GM23338 (cell line): ENCODE results near the gene RIC8B. TPM values are rescaled to one million over a fixed set of nuclear protein-coding genes. Genes with fewer than 3 reads are reported as not detected.

Experiments used
- ATAC-seq: fragments of 200-7000 bp; cut with Tn5 transposase; 3 replicates; pipeline ENCODE4 v1.9.1; 2020
- DNase-seq: peaks from one replicate; pipeline ENCODE4 v3.0.0-alpha.2; 2015; ENCODE audit warnings: low spot score
- H2AFZ ChIP-seq: fragments of 200-600 bp; sonication (generic); 2 replicates; pipeline ENCODE4 v1.8.0; 2016; ENCODE audit warnings: antibody characterized with exemption, mild to moderate bottlenecking, moderate library complexity
- H3F3A ChIP-seq: fragments of 200-600 bp; sonication (generic); replicated peaks from 2 replicates; pipeline ENCODE4 v1.8.0; 2017; ENCODE audit warnings: antibody characterized with exemption, mixed run types, low read depth
- H3K27ac ChIP-seq: fragments of 200-600 bp; sonication (generic); 2 replicates; pipeline ENCODE4 v1.6.1; 2016; ENCODE audit warnings: low read depth
- H3K27me3 ChIP-seq: fragments of 200-600 bp; sonication (generic); 2 replicates; pipeline ENCODE4 v1.8.0; 2016; ENCODE audit warnings: mild to moderate bottlenecking, mixed run types, moderate library complexity; ENCODE audit not compliant: insufficient read depth
- H3K36me3 ChIP-seq: fragments of 200-600 bp; sonication (generic); 2 replicates; pipeline ENCODE4 v1.8.0; 2016; ENCODE audit warnings: mild to moderate bottlenecking; ENCODE audit not compliant: insufficient read depth
- H3K4me1 ChIP-seq: fragments of 200-600 bp; sonication (generic); 2 replicates; pipeline ENCODE4 v1.8.0; 2016; ENCODE audit warnings: mild to moderate bottlenecking, moderate library complexity; ENCODE audit not compliant: insufficient read depth
- H3K4me2 ChIP-seq: fragments of 200-600 bp; sonication (generic); 2 replicates; pipeline ENCODE4 v1.7.1; 2017; ENCODE audit warnings: mixed run types
- H3K4me3 ChIP-seq: fragments of 200-600 bp; sonication (generic); 2 replicates; pipeline ENCODE4 v1.6.1; 2016; ENCODE audit warnings: mixed run types
- H3K79me2 ChIP-seq: fragments of 200-600 bp; sonication (generic); replicated peaks from 2 replicates; pipeline ENCODE4 v1.8.0; 2017; ENCODE audit warnings: mild to moderate bottlenecking; ENCODE audit not compliant: insufficient read depth
- H3K9me2 ChIP-seq: fragments of 200-600 bp; sonication (generic); 2 replicates; pipeline ENCODE4 v1.8.0; 2017; ENCODE audit not compliant: insufficient read depth
- H4K20me1 ChIP-seq: fragments of 200-600 bp; sonication (generic); replicated peaks from 2 replicates; pipeline ENCODE4 v1.8.0; 2017; ENCODE audit warnings: mild to moderate bottlenecking; ENCODE audit not compliant: insufficient read depth
- H3K27ac Mint-ChIP-seq: 2 replicates; pipeline ENCODE4 v1.8.0; 2020; ENCODE audit warnings: inconsistent platforms, mild to moderate bottlenecking, moderate library complexity, mixed read lengths
- H3K27me3 Mint-ChIP-seq: 3 replicates; pipeline ENCODE4 v1.8.0; 2022; ENCODE audit warnings: low read depth, mild to moderate bottlenecking, moderate library complexity, mixed read lengths, inconsistent platforms; ENCODE audit not compliant: insufficient read depth, poor library complexity
- H3K36me3 Mint-ChIP-seq: 3 replicates; pipeline ENCODE4 v1.8.0; 2021; ENCODE audit warnings: low read depth, mild to moderate bottlenecking, inconsistent platforms, moderate library complexity, mixed read lengths
- H3K4me1 Mint-ChIP-seq: 3 replicates; pipeline ENCODE4 v1.8.0; 2020; ENCODE audit warnings: mild to moderate bottlenecking, inconsistent platforms, mixed read lengths
- H3K4me3 Mint-ChIP-seq: 3 replicates; pipeline ENCODE4 v1.8.0; 2021; ENCODE audit warnings: moderate library complexity, mild to moderate bottlenecking, inconsistent platforms, mixed read lengths
- H3K9me3 Mint-ChIP-seq: 3 replicates; pipeline ENCODE4 v1.8.0; 2020; ENCODE audit warnings: moderate library complexity, mild to moderate bottlenecking, inconsistent platforms, mixed read lengths
- CREB1 ChIP-seq: fragments of 250-450 bp; sonication (Bioruptor Pico); IDR thresholded peaks from 2 replicates; pipeline ENCODE4 v1.5.0; 2020; ENCODE audit warnings: low read depth, mild to moderate bottlenecking, moderate library complexity
- EZH2 ChIP-seq: fragments of 200-600 bp; sonication (generic); IDR thresholded peaks from one replicate; pipeline ENCODE4 v1.8.0; 2017; ENCODE audit warnings: antibody characterized with exemption, mild to moderate bottlenecking, low read depth; ENCODE audit not compliant: unreplicated experiment
- EZH2phosphoT487 ChIP-seq: fragments of 200-600 bp; sonication (generic); IDR thresholded peaks from one replicate; pipeline ENCODE4 v1.8.1; 2018; ENCODE audit warnings: antibody characterized with exemption; ENCODE audit not compliant: unreplicated experiment
- JUNB ChIP-seq: IDR thresholded peaks from one replicate; pipeline ENCODE4 v1.6.1; 2016; ENCODE audit warnings: antibody characterized with exemption; ENCODE audit not compliant: unreplicated experiment
- NANOG ChIP-seq: IDR thresholded peaks from 2 replicates; pipeline ENCODE4 v1.6.1; 2016; ENCODE audit warnings: antibody characterized with exemption, borderline replicate concordance
- POLR2AphosphoS5 ChIP-seq: IDR thresholded peaks from 2 replicates; pipeline ENCODE4 v1.6.1; 2016; ENCODE audit warnings: antibody characterized with exemption, low read depth
- STAT1 ChIP-seq: IDR thresholded peaks from one replicate; pipeline ENCODE4 v1.6.1; 2016; ENCODE audit warnings: antibody characterized with exemption; ENCODE audit not compliant: unreplicated experiment
- ZNF114 ChIP-seq: fragments of 250-450 bp; sonication (Bioruptor Pico); IDR thresholded peaks from 2 replicates; pipeline ENCODE4 v1.5.0; 2020; ENCODE audit warnings: mild to moderate bottlenecking, moderate library complexity
- ZNF331 ChIP-seq: fragments of 250-450 bp; sonication (Bioruptor Pico); IDR thresholded peaks from 2 replicates; pipeline ENCODE4 v1.5.0; 2020; ENCODE audit warnings: low read depth, mild to moderate bottlenecking, moderate library complexity
- polyA plus RNA-seq: library from polyadenylated mRNA; unstranded; fragments of >200 nt; fragmentation: Nextera tagmentation; extraction: Ambion mirVana; gene quantifications from 2 replicates; pipeline ENCODE4 v1.2.1, GENCODE V29; 2016
- total RNA-seq: library from RNA; depleted of rRNA; stranded (reverse); fragments of >200 nt; shearing (Covaris generic); gene quantifications from 2 replicates; pipeline ENCODE4 v1.2.3, GENCODE V29; 2014
- TF ChIP-seq, protein P1 (sequence below): IDR thresholded peaks from 2 replicates; pipeline ENCODE4 v1.6.1; 2016; ENCODE audit warnings: antibody characterized with exemption
- TF ChIP-seq, protein P2 (sequence below), 2 experiments: fragments of 200-600 bp in 1 of 2; sonication (generic) in 1 of 2; conservative IDR thresholded peaks; 2 replicates each; pipeline versions ENCODE4 v1.5.1 to v1.6.1; 2016 to 2017; ENCODE audit warnings: antibody characterized with exemption in 2 of 2, low read depth in 2 of 2, mild to moderate bottlenecking in 2 of 2, moderate library complexity in 1 of 2
- TF ChIP-seq, protein P3 (sequence below): IDR thresholded peaks from one replicate; pipeline ENCODE4 v1.6.1; 2018; ENCODE audit warnings: antibody characterized with exemption; ENCODE audit not compliant: unreplicated experiment
- TF ChIP-seq, protein P4 (sequence below): fragments of 250-450 bp; sonication (Bioruptor Pico); IDR thresholded peaks from 2 replicates; pipeline ENCODE4 v1.5.0; 2020; ENCODE audit warnings: mild to moderate bottlenecking, moderate library complexity

RIC8B gene
- total and polyA plus RNA-seq, 2 experiments from 2014 or later: 12.3 to 25.5 TPM

DNA sequence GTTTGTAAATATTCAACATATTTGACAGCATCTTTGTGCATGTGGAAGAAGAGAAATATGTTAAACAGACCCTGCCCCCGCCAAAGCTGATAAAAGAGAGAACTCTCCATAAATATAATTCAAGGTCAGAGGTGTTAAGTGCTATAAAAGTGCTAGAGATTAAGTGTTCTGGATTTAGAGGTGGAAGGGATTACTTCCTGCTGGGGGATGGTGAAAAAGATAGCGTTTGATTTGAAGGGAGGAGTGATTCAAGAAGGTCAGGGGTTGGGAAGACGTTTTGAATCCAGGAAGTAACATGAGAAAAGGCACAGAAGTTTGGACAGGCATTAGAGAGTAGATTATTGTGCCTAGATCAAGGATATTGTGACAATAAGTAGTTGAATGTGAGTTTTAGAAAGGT is 30.2 kb downstream of the RIC8B start:
- ATAC-seq: no peak

More for the DNA sequence above, 30.2 kb downstream of the RIC8B start:
- no peak overlapping the region for H2AFZ ChIP-seq
- H3K27ac ChIP-seq: no peak overlapping the region
- Mint-ChIP-seq H3K4me3 (no peak overlapping the region), H3K36me3 (peaks cover 16% of the 10 kb centered on the region), H3K4me1 (no peaks in the 10 kb centered on the region), H3K9me3 (no peaks in the 10 kb centered on the region), H3K27ac (no peak overlapping the region), H3K27me3 (no peaks in the 10 kb centered on the region)
- H4K20me1 ChIP-seq: peaks cover 5% of the 10 kb centered on the region; the same call in 1 of the 2 replicates
- H3F3A ChIP-seq: no peaks in the 10 kb centered on the region
- no peak overlapping the region for H3K4me2 ChIP-seq
- H3K4me1 ChIP-seq: no peaks in the 10 kb centered on the region
- H3K79me2 ChIP-seq: peaks cover 4% of the 10 kb centered on the region; the same call in 1 of the 2 replicates
- H3K27me3 ChIP-seq: no peaks in the 10 kb centered on the region
- no peak for DNase-seq
- H3K36me3 ChIP-seq: no peaks in the 10 kb centered on the region
- TF ChIP-seq EZH2 (no peak), ZNF331 (CRISPR knock-in tag) (no peak), ZNF114 (no peak), STAT1 (no peak), NANOG (no peak), CREB1 (CRISPR knock-in tag) (no peak), EZH2phosphoT487 (no peak), JUNB (no peak), POLR2AphosphoS5 (no peak)
- TF ChIP-seq, protein P1, sequence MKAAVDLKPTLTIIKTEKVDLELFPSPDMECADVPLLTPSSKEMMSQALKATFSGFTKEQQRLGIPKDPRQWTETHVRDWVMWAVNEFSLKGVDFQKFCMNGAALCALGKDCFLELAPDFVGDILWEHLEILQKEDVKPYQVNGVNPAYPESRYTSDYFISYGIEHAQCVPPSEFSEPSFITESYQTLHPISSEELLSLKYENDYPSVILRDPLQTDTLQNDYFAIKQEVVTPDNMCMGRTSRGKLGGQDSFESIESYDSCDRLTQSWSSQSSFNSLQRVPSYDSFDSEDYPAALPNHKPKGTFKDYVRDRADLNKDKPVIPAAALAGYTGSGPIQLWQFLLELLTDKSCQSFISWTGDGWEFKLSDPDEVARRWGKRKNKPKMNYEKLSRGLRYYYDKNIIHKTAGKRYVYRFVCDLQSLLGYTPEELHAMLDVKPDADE: no peak
- TF ChIP-seq, protein P2, sequence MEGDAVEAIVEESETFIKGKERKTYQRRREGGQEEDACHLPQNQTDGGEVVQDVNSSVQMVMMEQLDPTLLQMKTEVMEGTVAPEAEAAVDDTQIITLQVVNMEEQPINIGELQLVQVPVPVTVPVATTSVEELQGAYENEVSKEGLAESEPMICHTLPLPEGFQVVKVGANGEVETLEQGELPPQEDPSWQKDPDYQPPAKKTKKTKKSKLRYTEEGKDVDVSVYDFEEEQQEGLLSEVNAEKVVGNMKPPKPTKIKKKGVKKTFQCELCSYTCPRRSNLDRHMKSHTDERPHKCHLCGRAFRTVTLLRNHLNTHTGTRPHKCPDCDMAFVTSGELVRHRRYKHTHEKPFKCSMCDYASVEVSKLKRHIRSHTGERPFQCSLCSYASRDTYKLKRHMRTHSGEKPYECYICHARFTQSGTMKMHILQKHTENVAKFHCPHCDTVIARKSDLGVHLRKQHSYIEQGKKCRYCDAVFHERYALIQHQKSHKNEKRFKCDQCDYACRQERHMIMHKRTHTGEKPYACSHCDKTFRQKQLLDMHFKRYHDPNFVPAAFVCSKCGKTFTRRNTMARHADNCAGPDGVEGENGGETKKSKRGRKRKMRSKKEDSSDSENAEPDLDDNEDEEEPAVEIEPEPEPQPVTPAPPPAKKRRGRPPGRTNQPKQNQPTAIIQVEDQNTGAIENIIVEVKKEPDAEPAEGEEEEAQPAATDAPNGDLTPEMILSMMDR (conservative IDR thresholded peaks at IDR 0.05; ENCODE audit: low read depth in 2 of 2): no peak
- TF ChIP-seq, protein P3, sequence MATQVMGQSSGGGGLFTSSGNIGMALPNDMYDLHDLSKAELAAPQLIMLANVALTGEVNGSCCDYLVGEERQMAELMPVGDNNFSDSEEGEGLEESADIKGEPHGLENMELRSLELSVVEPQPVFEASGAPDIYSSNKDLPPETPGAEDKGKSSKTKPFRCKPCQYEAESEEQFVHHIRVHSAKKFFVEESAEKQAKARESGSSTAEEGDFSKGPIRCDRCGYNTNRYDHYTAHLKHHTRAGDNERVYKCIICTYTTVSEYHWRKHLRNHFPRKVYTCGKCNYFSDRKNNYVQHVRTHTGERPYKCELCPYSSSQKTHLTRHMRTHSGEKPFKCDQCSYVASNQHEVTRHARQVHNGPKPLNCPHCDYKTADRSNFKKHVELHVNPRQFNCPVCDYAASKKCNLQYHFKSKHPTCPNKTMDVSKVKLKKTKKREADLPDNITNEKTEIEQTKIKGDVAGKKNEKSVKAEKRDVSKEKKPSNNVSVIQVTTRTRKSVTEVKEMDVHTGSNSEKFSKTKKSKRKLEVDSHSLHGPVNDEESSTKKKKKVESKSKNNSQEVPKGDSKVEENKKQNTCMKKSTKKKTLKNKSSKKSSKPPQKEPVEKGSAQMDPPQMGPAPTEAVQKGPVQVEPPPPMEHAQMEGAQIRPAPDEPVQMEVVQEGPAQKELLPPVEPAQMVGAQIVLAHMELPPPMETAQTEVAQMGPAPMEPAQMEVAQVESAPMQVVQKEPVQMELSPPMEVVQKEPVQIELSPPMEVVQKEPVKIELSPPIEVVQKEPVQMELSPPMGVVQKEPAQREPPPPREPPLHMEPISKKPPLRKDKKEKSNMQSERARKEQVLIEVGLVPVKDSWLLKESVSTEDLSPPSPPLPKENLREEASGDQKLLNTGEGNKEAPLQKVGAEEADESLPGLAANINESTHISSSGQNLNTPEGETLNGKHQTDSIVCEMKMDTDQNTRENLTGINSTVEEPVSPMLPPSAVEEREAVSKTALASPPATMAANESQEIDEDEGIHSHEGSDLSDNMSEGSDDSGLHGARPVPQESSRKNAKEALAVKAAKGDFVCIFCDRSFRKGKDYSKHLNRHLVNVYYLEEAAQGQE: no peak
- TF ChIP-seq, protein P4, sequence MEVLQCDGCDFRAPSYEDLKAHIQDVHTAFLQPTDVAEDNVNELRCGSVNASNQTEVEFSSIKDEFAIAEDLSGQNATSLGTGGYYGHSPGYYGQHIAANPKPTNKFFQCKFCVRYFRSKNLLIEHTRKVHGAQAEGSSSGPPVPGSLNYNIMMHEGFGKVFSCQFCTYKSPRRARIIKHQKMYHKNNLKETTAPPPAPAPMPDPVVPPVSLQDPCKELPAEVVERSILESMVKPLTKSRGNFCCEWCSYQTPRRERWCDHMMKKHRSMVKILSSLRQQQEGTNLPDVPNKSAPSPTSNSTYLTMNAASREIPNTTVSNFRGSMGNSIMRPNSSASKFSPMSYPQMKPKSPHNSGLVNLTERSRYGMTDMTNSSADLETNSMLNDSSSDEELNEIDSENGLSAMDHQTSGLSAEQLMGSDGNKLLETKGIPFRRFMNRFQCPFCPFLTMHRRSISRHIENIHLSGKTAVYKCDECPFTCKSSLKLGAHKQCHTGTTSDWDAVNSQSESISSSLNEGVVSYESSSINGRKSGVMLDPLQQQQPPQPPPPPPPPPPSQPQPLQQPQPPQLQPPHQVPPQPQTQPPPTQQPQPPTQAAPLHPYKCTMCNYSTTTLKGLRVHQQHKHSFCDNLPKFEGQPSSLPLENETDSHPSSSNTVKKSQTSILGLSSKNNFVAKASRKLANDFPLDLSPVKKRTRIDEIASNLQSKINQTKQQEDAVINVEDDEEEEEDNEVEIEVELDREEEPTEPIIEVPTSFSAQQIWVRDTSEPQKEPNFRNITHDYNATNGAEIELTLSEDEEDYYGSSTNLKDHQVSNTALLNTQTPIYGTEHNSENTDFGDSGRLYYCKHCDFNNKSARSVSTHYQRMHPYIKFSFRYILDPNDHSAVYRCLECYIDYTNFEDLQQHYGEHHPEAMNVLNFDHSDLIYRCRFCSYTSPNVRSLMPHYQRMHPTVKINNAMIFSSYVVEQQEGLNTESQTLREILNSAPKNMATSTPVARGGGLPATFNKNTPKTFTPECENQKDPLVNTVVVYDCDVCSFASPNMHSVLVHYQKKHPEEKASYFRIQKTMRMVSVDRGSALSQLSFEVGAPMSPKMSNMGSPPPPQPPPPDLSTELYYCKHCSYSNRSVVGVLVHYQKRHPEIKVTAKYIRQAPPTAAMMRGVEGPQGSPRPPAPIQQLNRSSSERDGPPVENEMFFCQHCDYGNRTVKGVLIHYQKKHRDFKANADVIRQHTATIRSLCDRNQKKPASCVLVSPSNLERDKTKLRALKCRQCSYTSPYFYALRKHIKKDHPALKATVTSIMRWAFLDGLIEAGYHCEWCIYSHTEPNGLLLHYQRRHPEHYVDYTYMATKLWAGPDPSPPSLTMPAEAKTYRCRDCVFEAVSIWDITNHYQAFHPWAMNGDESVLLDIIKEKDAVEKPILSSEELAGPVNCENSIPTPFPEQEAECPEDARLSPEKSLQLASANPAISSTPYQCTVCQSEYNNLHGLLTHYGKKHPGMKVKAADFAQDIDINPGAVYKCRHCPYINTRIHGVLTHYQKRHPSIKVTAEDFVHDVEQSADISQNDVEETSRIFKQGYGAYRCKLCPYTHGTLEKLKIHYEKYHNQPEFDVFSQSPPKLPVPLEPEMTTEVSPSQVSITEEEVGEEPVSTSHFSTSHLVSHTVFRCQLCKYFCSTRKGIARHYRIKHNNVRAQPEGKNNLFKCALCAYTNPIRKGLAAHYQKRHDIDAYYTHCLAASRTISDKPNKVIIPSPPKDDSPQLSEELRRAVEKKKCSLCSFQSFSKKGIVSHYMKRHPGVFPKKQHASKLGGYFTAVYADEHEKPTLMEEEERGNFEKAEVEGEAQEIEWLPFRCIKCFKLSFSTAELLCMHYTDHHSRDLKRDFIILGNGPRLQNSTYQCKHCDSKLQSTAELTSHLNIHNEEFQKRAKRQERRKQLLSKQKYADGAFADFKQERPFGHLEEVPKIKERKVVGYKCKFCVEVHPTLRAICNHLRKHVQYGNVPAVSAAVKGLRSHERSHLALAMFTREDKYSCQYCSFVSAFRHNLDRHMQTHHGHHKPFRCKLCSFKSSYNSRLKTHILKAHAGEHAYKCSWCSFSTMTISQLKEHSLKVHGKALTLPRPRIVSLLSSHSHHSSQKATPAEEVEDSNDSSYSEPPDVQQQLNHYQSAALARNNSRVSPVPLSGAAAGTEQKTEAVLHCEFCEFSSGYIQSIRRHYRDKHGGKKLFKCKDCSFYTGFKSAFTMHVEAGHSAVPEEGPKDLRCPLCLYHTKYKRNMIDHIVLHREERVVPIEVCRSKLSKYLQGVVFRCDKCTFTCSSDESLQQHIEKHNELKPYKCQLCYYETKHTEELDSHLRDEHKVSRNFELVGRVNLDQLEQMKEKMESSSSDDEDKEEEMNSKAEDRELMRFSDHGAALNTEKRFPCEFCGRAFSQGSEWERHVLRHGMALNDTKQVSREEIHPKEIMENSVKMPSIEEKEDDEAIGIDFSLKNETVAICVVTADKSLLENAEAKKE (CRISPR knock-in tag): no peak
- no peak overlapping the region for H3K4me3 ChIP-seq
- no peaks in the 10 kb centered on the region for H3K9me2 ChIP-seq
